HG02840 (cell line): ENCODE measurements around the gene GLT6D1.

Source experiments
- ATAC-seq: cut with Tn5 transposase; IDR thresholded peaks from one replicate; pipeline ENCODE4 v1.9.1; 2021; ENCODE audit warnings: mild to moderate bottlenecking, moderate library complexity, moderate number of reproducible peaks; ENCODE audit not compliant: unreplicated experiment, low FRiP score

The GLT6D1 gene

DNA sequence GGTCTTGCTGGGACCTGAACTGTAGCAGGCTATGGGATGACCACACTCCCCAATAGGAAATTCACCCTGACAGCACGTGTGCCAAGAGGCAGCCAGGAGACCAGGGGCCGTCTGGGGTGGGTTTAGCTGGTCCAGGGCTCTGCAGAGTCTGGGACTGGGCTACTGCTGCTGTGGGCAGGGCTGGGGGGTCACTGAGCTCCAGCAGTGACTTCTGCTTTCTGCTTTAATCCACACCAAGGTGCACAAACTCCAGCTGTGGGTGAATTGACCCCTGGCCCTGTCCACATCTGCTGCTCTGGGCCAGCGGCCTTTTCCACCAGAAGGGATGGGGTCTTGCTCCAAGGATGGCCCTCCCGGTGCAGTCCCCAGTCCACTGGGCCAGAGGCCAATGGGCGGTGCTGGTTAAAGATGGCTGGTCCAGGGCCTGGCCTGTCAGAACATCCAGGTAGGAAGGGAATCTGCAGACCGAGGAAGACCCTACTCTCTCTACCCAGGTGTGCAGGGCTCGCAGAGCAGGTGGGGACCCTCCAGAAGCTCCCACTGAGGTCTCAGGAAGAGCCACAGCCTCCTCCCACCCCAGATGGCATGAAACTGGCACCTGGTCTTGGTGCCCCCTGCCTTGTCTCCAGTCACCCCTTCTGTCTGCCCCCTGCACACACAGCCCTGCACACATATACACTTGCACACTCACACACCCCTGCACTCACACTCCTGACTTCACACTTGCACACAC lies 28.0 kb downstream of the GLT6D1 start:
- ATAC-seq: no peak

GRCh38 chr9:135610290-135611141 lies 28.8 kb downstream of the GLT6D1 start:
- ATAC-seq: no peak

- ATAC-seq: no peak
Measured at GRCh38 chr9:135609366-135609955, 29.9 kb downstream of the GLT6D1 start.

- ATAC-seq: no peak
Measured at GRCh38 chr9:135608999-135609317, 30.4 kb downstream of the GLT6D1 start.

- no peak for ATAC-seq
Measured at GRCh38 chr9:135608294-135608998, 30.9 kb downstream of the GLT6D1 start.

- no peak for ATAC-seq
Measured at GRCh38 chr9:135607401-135608293, 31.7 kb downstream of the GLT6D1 start.

DNA sequence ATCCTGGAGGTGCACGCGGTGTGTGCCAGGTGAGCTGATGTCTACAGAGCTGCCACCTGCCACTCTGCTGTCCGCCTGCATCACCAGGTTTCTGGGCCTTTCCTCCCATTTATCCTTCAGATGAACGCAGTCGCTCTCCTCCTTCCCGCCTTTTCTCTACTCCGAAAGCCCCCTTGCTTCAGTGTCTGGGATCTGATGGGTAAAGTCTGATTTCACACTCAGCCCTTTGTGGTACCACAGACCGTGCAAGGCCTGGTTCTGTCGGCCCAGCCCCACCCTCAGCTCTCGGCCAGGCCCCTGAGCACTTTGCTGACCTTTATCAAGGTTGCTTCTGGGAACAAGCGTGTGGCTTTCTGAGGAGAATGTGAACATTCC lies 32.5 kb downstream of the GLT6D1 start:
- ATAC-seq: no peak

DNA sequence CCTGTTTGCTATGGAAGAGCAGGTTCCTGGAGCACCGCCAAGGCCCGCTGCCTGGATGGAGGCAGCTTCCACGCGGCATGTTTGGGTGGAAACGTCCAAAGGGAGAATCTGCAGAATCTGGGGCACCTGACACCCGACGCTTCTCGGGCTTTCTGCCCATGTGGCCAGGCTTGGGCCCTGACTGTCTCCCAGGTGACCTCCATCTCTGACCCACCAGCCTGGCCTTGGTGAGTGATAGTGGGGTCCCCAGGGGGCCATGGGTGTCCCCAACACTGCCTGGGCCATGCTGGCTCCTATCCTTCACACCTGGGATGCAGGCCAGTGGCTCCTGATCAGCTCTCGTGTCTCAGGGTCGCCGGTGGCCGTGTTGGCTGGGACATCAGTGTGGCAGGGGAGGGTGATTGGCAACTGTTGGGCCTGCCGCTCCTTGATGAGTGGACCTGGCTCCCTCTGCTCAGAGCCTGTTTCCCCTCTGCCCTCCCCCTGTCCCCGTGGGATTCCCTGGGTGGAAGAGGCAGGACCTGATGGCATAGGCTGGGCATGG lies 34.0 kb downstream of the GLT6D1 start:
- ATAC-seq: no peak

- no peak for ATAC-seq
Measured at GRCh38 chr9:135604437-135605237, 34.7 kb downstream of the GLT6D1 start.

GRCh38 chr9:135602789-135603481 lies 36.4 kb downstream of the GLT6D1 start:
- no peak for ATAC-seq

DNA sequence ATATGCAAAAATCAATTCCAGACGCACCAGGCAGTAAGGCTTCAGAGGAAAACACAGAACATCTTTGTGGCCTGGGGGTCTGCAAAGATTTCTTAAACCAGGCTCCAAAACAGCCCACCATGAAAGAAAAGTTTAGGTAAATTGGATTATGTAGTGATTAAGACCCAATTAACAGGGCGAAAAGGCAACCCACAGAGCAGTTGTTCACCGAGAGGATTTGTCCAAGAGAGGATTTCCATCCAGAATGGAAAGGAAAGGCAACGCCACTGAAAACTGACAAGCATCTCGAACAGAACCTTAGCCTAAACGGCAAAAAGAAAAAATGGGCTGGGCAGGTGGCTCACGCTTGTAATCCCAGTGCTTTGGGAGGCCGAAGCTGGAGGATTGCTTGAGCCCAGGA lies 37.4 kb downstream of the GLT6D1 start:
- ATAC-seq: no peak

DNA sequence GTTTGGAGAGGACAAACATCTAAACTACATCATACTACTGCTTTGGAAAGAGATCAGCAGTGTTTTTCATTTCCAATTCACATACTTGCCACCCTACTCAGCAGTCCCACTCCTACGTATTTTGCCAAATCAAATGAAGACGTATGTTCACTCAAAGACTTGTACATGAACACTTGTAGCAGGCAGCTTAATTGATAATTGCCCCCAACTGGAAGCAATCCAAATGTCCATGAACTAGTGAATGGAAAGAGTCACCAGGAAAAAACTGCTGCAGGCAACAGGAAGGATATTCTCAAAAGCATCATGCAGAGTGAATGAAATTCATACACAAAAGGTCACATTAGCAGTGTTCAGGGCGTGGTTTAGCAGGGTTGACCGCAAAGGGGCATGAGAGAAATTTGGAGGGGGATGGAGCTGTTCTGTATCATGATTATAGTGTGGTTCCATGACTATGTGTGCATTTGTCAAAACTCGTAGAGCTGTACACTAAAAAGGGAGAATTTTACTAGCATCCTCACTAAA lies 39.0 kb downstream of the GLT6D1 start:
- ATAC-seq: no peak

- no peak for ATAC-seq
Measured at GRCh38 chr9:135596211-135596610, 43.1 kb downstream of the GLT6D1 start.

DNA sequence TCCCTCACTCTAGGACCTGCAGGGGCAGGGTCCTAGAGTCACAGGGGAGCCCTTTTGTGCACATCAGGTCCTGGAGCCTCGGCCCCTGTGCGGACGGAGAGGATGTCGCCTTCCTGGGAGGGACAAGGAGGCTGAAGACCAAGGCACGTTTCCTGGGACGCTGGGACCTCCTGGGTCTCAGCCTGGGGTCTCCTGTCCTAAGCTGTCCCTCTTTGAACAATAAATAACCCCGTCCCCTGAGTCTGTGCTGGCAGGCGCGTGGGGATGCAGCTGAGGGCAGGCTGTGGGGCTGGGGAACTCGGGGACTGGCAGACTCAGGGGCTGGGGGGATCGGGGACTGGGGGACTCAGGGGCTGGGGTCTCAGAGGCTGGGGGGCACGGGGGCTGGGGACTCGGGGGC lies 46.7 kb downstream of the GLT6D1 start:
- no peak for ATAC-seq

- ATAC-seq: no peak
Measured at GRCh38 chr9:135592331-135592590, 47.1 kb downstream of the GLT6D1 start.

DNA sequence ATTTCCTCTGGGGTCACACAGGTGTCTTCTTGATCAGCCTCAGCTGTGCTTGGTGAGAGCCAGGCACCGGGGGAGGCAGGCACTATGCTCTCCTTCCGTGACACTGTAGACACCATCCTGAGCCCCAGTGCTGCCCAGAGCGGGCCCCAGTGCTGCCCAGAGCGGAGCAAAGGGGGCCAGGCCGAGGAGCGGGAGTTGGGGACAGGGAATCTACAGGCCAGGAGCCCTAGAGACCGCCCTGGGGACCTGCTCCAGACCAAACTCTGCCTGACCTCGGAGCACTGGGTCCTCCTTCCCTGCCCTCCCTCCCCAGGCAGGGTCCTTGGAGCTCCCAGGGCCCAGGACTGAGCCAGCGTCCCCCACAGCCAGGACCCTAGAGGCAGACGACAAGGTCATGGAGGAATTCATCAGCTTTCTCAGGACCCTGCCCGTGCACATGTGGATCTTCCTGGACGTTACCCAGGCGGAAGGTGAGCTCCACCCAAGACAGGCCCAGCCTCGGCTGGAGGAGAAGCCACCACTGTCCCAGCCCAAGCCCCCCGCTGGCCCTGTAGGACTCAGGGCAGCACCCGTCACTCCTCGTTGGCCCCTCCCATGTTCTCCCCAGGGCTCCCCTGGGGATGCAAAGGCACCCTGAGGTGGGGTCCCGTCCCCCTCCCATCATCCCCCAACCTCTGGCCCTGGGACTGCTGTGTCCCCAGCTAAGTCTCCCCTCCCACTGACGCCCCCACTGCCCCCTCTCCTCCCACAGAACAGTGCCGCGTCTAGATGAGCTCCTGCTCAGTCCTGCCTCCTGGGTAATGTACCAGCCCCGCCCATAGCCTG lies 47.6 kb downstream of the GLT6D1 start:
- ATAC-seq: no peak

GRCh38 chr9:135590486-135591079 lies 48.8 kb downstream of the GLT6D1 start:
- no peak for ATAC-seq
